Psoas muscle (tissue), 8 donors: ENCODE results near the gene NID2. TPM values are rescaled to one million over a fixed set of nuclear protein-coding genes. Genes with fewer than 3 reads are reported as not detected.
A peak's percentile ranks its signal among the peaks of the same experiment; 100 is the strongest.

Source experiments
- ATAC-seq, 4 donors: fragments of 200-7000 bp; cut with Tn5 transposase; one replicate each; pipeline ENCODE4 v1.9.1; 2020; ENCODE audit warnings: moderate library complexity in 3 of 4, mild to moderate bottlenecking in 2 of 4
- DNase-seq, 2 donors: peaks; one replicate each; pipeline ENCODE4 v3.0.0-alpha.2; 2020
- H3K27ac ChIP-seq: fragments of 200-600 bp; one replicate; pipeline ENCODE4 v1.8.0; 2022
- H3K27me3 ChIP-seq, 3 donors: fragments of 200-600 bp in 1 of 3; one replicate each; pipeline versions ENCODE4 v1.6.1 to v1.8.0; 2013 to 2022; ENCODE audit warnings: low read length in 2 of 3, mild to moderate bottlenecking in 2 of 3, moderate library complexity in 1 of 3; ENCODE audit not compliant: insufficient read depth in 3 of 3
- H3K36me3 ChIP-seq, 2 donors: fragments of 200-600 bp in 1 of 2; one replicate each; pipeline versions ENCODE4 v1.6.1 to v1.8.0; 2013 to 2022; ENCODE audit warnings: low read depth in 1 of 2, mild to moderate bottlenecking in 1 of 2, moderate library complexity in 1 of 2; ENCODE audit not compliant: insufficient read depth in 1 of 2
- H3K4me1 ChIP-seq: fragments of 200-600 bp; one replicate; pipeline ENCODE4 v1.8.0; 2022
- H3K4me3 ChIP-seq: fragments of 200-600 bp; one replicate; pipeline ENCODE4 v1.8.0; 2022; ENCODE audit warnings: mild to moderate bottlenecking
- H3K9me3 ChIP-seq: fragments of 200-600 bp; one replicate; pipeline ENCODE4 v1.8.0; 2022
- CTCF ChIP-seq: fragments of 200-600 bp; IDR thresholded peaks from one replicate; pipeline ENCODE4 v1.8.0; 2022; ENCODE audit warnings: antibody characterized with exemption
- WGBS, 3 donors: extraction: QIAGEN DNeasy Blood & Tissue Kit; methylation state at CpG; one replicate each; pipeline versions ENCODE4 v1.1.6 to v1.1.7; 2013; 5-methylcytosine and 5-hydroxymethylcytosine counted together
- intact Hi-C, 2 donors: fragments of 100-400 bp; cut with DNase I; formaldehyde crosslinking; loops; one replicate each; pipeline versions ENCODE4 v1.11.0 to v1.14.2; 2022
- polyA plus RNA-seq, 3 donors: library from polyadenylated mRNA; stranded (reverse); fragments of 200-250 nt; gene quantifications; one replicate each; pipeline ENCODE4 v1.2.3, GENCODE V29; 2013
- total RNA-seq, 4 donors: library from RNA; stranded (reverse); fragmentation: NEBNext Ultra II Directional in 2 of 4; extraction: Animal tissue kit (Norgen Biotek cat#: 25700) in 2 of 4; gene quantifications; one replicate each; pipeline versions ENCODE4 v1.2.1 to v1.2.4, GENCODE V29; 2021 to 2023
- donor health status: healthy with polysubstance abuse.
- donor health status: DM: no; HTN: no; CAD: no; lungs with moderate emphysema.
- donor health status: Bipolar disorder and iron deficiency.
- donor health status: healthy.
- donor health status: DM: yes; HTN: yes; CAD: no.
- donor health status: DM: no; HTN: no; CAD: no.
- donor health status: DM: no; HTN: no; CAD: no.
- donor health status: DM: yes; HTN: yes; CAD: no.

The NID2 gene
- total and polyA plus RNA-seq, 7 donors: 2.2 to 12.9 (median 4.1) TPM

GRCh38 chr14:52018970-52019369 is 49.9 kb downstream of the NID2 start:
- intact Hi-C loops: no loop called here
- WGBS, 3 donors: 92 to 95% (median 95%) methylated on average over 8 of the region's 8 CpGs
- no peaks in the 10 kb centered on the region for H3K4me1 ChIP-seq
- H3K36me3 ChIP-seq: peaks cover 0 to 7% of the 10 kb centered on the region in 2 donors
- H3K27me3 ChIP-seq: no peaks in the 10 kb centered on the region
- no peak for TF ChIP-seq CTCF
- DNase-seq: no peak
- no peaks in the 10 kb centered on the region for H3K9me3 ChIP-seq
- no peak for ATAC-seq
- no peak overlapping the region for H3K4me3 ChIP-seq
- no peak overlapping the region for H3K27ac ChIP-seq

- Histone ChIP-seq H3K27me3 (no peaks in the 10 kb centered on the region), H3K4me3 (no peak overlapping the region), H3K9me3 (no peaks in the 10 kb centered on the region), H3K4me1 (peaks cover 3% of the 10 kb centered on the region), H3K27ac (no peak overlapping the region), H3K36me3 (peaks cover 0 to 7% of the 10 kb centered on the region in 2 donors)
- WGBS, 3 donors: 77 to 80% (median 79%) methylated on average over 4 of the region's 4 CpGs
- DNase-seq (no peak), ATAC-seq (no peak)
- TF ChIP-seq CTCF: no peak
- intact Hi-C loops: no loop called here
Observed at GRCh38 chr14:52018252-52018651, 50.6 kb downstream of the NID2 start.

GRCh38 chr14:52015411-52016030 is 53.3 kb downstream of the NID2 start:
- ATAC-seq (peak in 1 of 4 donors; percentile 26), DNase-seq (no peak)
- TF ChIP-seq CTCF: no peak
- no peak overlapping the region for H3K27ac ChIP-seq
- no peaks in the 10 kb centered on the region for H3K27me3 ChIP-seq
- H3K36me3 ChIP-seq: peaks cover 9 to 20% of the 10 kb centered on the region in 2 donors
- no peak overlapping the region for H3K4me3 ChIP-seq
- H3K9me3 ChIP-seq: no peaks in the 10 kb centered on the region
- intact Hi-C loops: no loop called here
- 64 to 66% (median 65%) methylated on average over 8 of the region's 8 CpGs for WGBS, 3 donors
- H3K4me1 ChIP-seq: peaks cover 3% of the 10 kb centered on the region

- Histone ChIP-seq H3K4me1 (peaks cover 3% of the 10 kb centered on the region), H3K27me3 (no peaks in the 10 kb centered on the region), H3K27ac (no peak overlapping the region), H3K36me3 (peaks cover 9 to 28% of the 10 kb centered on the region in 2 donors), H3K4me3 (no peak overlapping the region), H3K9me3 (no peaks in the 10 kb centered on the region)
- 75 to 78% (median 75%) methylated on average over 15 of the region's 15 CpGs for WGBS, 3 donors
- ATAC-seq (no peak), DNase-seq (no peak)
- intact Hi-C loops: no loop called here
- no peak for TF ChIP-seq CTCF
Observed at GRCh38 chr14:52014601-52015267, 54.1 kb downstream of the NID2 start.
